IPS-18c (cell line): ENCODE results near the gene KLHL17.
"Not testable (repeated sequence)": the region's sequence is repeated elsewhere in the genome, so short reads cannot be mapped to it uniquely, and the experiment has no call there.

Experiments
- H3K4me3 ChIP-seq: 2 replicates; pipeline ENCODE4 v1.7.0; 2013; ENCODE audit warnings: low read depth, mild to moderate bottlenecking, low read length, moderate library complexity; ENCODE audit not compliant: insufficient read depth
- H3K9me3 ChIP-seq: one replicate; pipeline ENCODE4 v1.6.1; 2013; ENCODE audit warnings: mild to moderate bottlenecking, low read length, moderate library complexity; ENCODE audit not compliant: control insufficient read depth, insufficient read depth

The KLHL17 gene

GRCh38 chr1:942864-943533 is 17.4 kb upstream of the KLHL17 start:
- H3K4me3 ChIP-seq, result peak overlapping the region; percentile 31; the same call in 1 of the 2 replicates
- H3K9me3 ChIP-seq, result no peaks in the 10 kb centered on the region

DNA sequence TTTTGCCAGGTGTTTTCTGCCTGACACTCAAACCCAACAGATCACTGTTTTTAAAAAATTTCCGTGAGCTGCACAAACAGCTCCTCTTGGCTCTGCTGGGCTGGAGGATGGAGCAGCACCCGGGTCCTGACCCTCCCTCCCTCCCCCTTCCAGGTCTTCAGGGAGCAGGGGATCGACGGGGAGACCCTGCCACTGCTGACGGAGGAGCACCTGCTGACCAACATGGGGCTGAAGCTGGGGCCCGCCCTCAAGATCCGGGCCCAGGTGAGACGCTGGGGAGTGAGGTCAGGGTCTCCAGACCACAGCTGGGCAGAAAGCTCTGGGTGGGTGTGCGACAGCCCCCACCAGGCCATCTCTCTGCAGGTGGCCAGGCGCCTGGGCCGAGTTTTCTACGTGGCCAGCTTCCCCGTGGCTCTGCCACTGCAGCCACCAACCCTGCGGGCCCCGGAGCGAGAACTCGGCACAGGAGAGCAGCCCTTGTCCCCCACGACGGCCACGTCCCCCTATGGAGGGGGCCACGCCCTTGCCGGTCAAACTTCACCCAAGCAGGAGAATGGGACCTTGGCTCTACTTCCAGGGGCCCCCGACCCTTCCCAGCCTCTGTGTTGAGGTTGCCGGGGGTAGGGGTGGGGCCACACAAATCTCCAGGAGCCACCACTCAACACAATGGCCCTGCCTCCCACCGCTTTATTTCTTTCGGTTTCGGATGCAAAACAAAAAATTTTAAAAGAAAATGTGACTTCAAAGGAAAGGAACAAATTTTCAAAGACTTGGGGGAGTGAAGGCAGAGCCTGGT is 16.6 kb upstream of the KLHL17 start:
- no peak overlapping the region; the same call in 1 of the 2 replicates for H3K4me3 ChIP-seq

GRCh38 chr1:944341-945325 is 15.8 kb upstream of the KLHL17 start:
- Histone ChIP-seq H3K4me3 (no peak overlapping the region), H3K9me3 (no peaks in the 10 kb centered on the region)

More for the DNA sequence above, 16.6 kb upstream of the KLHL17 start:
- H3K9me3 ChIP-seq, result no peaks in the 10 kb centered on the region

DNA sequence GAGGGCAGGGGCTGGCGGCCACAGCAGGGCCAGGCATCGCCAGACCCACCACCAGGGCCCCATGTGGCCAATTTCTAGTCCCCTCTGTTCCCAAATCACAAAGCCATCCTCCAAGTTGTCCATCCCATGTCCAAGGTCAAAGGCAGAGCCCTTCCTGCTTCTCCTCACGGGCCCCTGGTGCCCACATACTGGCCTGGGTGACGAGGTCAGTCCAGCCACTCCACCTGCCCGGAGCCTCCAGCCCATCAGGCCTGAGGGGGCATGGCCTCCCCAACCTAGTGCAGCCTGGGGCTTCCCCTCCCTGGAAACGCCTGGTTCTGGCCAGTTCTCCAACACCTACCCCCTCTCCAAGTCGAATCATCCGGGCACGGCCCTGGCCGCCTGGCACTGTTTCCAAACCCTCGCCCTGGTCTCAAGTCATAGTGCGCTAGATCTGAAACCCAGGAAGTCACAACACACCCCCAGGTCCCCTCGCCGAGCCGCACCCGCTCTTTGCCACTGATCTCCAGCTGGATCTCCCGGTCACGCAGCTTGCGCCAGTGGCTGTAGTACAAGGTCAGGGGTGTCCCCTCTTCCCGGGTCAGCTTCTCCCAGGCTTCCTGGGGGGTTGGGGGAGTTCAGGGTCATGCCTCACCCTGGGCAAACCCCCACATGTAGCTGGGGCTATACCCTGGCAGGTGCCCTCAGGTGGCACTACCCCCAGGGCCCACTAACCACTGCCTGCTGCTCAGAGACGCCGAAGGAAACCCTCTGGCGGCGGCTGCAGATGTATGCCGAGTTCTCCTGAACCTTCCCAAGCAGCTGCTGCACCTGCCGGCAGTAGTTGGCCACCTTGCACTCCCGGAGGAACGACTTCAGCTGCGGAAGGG is 14.5 kb upstream of the KLHL17 start:
- Histone ChIP-seq H3K9me3 (no peaks in the 10 kb centered on the region), H3K4me3 (no peak overlapping the region)

GRCh38 chr1:946811-947210 is 13.6 kb upstream of the KLHL17 start:
- not testable (repeated sequence) for H3K4me3 ChIP-seq, H3K9me3 ChIP-seq

DNA sequence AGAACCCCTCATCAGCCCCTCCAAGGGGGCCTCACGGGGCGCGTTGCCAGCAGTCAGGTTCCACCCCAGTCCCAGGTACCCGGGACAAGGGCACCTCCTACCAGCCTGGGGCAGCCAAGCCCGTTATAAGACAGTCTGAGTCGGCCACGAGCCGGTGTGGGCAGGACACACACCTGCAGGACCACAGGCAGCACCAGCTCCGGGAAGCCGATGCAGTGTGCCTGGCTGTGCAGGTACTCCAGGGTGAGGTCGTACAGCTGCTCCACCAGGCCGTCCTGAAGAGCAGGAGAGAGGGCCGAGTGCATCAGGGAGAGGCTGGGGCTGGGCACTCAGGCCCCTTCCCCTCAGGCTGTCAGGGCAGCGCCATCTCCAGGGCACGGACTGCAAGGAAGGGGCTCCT is 12.4 kb upstream of the KLHL17 start:
- no peak overlapping the region for H3K4me3 ChIP-seq
- no peaks in the 10 kb centered on the region for H3K9me3 ChIP-seq

DNA sequence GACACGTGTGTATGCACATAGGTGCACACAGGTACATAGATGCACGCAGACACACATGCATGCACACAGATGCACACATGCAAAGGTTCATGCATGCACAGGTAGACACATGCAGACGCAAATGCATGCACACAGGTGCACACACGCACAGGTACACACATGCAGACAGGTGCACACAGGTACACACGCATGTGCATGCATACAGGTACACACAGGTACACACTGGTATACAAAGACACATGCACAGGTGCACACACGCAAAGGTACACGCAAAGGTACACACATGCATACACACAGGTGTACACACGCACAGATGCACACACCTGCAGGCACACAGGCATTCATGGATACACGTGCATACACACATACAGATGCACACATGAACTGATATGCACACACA is 10.1 kb upstream of the KLHL17 start:
- no peaks in the 10 kb centered on the region for H3K9me3 ChIP-seq
- H3K4me3 ChIP-seq, result no peak overlapping the region

DNA sequence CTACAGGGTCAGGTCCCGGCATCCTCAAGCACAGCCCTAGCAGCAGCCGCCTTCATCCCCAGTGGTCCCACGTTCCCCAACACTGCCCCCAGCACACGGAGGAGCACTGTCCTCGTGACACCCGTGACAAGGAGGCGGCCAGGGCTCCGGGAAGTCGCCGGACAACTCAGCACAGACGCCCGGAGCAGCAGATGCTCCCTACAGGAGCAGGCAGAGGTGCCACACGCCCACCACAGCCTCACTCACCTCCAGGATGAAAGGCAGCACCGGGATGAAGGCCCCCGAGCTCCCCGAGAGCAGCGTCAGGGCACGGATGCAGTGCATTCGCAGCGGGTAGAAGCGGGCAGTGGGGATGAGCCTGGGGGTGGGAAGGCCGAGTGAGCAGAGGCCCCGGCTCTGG is 9.5 kb upstream of the KLHL17 start:
- no peaks in the 10 kb centered on the region for H3K9me3 ChIP-seq
- no peak overlapping the region for H3K4me3 ChIP-seq

GRCh38 chr1:951364-951763 is 9.0 kb upstream of the KLHL17 start:
- no peaks in the 10 kb centered on the region for H3K9me3 ChIP-seq
- no peak overlapping the region for H3K4me3 ChIP-seq

DNA sequence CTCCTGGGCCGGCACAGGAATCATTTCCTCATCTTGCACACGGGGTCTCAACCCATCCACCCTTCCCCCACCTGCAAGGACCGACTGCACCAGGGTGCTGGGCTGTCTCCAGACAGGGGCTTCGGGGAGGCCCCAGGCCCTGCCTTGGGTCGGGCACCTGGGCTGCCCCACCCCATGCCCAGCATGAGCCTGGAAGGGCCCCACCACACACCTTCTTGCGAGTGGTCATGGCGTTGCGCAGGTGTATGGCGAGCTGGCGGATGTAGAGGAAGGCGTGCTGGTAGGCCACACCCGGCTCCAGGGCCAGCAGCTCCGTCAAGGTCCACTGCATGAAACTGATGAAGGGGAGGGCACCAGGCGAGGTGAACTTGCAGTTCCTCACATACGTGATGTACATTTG is 8.2 kb upstream of the KLHL17 start:
- H3K4me3 ChIP-seq, result no peak overlapping the region
- no peaks in the 10 kb centered on the region for H3K9me3 ChIP-seq

DNA sequence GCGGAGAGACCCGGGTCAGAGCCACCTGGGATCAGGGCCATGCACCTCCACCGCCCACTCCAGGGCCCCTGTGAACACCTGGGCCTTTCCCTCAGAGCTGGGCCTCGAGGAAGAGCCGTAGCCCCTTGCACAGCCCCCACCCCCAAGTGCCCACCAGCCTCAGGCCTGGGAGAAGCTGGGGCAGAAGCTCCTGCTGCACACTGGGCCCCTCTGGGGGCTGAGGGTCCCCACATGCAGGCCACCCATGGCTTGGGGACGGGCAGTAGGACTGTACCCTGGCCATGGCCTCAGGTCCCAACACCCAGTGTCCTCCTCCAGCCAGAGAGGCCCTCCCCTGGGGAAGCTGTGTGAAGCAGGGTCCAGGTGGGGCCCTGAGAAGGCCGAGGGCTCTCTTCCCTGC is 7.8 kb upstream of the KLHL17 start:
- H3K4me3 ChIP-seq, result no peak overlapping the region
- H3K9me3 ChIP-seq, result no peaks in the 10 kb centered on the region

GRCh38 chr1:953524-954320 is 6.7 kb upstream of the KLHL17 start:
- Histone ChIP-seq H3K9me3 (no peaks in the 10 kb centered on the region), H3K4me3 (no peak overlapping the region)

- no peak overlapping the region for H3K4me3 ChIP-seq
Measured at GRCh38 chr1:954927-955326, 5.5 kb upstream of the KLHL17 start.

GRCh38 chr1:955474-955873 is 4.9 kb upstream of the KLHL17 start:
- Histone ChIP-seq H3K4me3 (no peak overlapping the region), H3K9me3 (no peaks in the 10 kb centered on the region)

More at GRCh38 chr1:954927-955326, 5.5 kb upstream of the KLHL17 start:
- no peaks in the 10 kb centered on the region for H3K9me3 ChIP-seq

- H3K9me3 ChIP-seq, result no peaks in the 10 kb centered on the region
- H3K4me3 ChIP-seq, result no peak overlapping the region
Measured at GRCh38 chr1:956636-957035, 3.7 kb upstream of the KLHL17 start.
